Activated CD4-positive, alpha-beta T cell treated with anti-CD3 and anti-CD28 coated beads for 48 hours (primary cell): ENCODE data around the gene ATP6AP1.
"Not testable (repeated sequence)": the region's sequence is repeated elsewhere in the genome, so short reads cannot be mapped to it uniquely, and the experiment has no call there.

Experiments
- DNase-seq: peaks from one replicate; pipeline ENCODE4 v3.0.0-alpha.2; 2020

The ATP6AP1 gene, protein sequence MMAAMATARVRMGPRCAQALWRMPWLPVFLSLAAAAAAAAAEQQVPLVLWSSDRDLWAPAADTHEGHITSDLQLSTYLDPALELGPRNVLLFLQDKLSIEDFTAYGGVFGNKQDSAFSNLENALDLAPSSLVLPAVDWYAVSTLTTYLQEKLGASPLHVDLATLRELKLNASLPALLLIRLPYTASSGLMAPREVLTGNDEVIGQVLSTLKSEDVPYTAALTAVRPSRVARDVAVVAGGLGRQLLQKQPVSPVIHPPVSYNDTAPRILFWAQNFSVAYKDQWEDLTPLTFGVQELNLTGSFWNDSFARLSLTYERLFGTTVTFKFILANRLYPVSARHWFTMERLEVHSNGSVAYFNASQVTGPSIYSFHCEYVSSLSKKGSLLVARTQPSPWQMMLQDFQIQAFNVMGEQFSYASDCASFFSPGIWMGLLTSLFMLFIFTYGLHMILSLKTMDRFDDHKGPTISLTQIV

DNA sequence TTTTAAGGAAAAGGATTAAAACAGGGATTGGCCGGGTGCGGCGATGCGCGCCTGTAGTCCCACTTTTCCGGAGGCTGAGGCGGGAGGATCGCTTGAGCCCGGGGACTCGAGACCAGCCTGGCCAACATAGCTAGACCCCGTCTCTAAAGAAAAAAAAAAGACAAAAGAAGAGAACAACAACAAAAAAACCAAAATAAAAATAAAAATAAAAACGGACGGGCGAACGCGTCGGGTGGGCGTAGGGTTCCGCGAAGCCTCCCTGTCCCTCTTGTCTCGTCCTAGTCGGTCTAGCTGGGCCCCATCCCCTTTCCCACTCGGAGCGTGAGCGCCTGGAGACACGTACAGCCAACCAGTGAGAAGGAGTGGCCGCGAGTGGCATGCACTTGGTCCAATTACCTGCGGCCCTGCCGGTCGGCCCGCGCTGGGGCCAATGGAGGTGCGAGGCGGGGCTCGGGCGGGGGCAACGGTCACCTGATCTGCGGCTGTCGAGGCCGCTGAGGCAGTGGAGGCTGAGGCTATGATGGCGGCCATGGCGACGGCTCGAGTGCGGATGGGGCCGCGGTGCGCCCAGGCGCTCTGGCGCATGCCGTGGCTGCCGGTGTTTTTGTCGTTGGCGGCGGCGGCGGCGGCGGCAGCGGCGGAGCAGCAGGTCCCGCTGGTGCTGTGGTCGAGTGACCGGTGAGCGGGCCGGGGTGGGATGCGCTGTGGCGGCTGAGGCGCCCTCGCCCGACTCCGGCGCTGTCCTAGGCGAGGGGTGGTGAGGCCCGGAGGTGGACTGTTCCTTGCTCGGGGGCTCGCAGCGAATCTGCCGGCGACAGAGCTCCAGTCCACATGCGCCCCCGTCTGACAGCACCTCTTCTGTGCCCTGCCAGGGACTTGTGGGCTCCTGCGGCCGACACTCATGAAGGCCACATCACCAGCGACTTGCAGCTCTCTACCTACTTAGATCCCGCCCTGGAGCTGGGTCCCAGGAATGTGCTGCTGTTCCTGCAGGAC, at the start of gene ATP6AP1:
ATP6AP1 (plus strand) TSS at position 502 of the 996 bp plus-strand sequence; CDS start at position 518, 16 bp downstream.
- peak; percentile 92 for DNase-seq

DNA sequence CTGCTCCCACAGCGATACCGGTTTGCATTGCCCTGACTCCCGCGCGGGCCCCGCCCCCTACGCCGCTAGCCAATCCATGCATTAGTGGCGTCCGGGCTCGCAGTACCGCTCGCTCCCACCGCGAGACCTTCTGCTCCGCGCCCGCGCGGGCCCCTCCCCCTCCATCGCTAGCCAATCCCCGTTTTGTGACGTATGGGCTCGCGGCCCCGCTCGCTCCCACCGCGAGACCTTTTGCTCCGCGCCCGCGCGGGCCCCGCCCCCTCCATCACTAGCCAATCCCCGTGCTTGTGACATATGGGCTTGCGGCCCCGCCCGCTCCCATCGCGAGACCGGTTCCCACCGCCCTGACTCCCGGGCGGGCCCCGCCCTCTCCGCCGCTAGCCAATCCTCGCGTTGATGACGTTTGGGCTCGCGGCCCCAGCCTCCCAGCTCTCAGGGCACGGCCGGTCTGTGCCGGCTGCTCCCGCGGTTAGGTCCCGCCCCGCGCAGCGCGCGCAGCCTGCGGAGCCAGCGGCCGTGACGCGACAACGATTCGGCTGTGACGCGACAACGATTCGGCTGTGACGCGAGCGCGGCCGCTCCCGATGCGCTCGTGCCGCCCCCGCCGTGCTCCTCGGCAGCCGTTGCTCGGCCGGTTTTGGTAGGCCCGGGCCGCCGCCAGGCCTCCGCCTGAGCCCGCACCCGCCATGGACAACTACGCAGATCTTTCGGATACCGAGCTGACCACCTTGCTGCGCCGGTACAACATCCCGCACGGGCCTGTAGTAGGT, 49.5 kb upstream of the ATP6AP1 start, which contains the start of gene EMD:
EMD (plus strand) TSS at position 497 of the 770 bp plus-strand sequence; CDS start at position 687, 190 bp downstream.
- DNase-seq, result peak; percentile 96

DNA sequence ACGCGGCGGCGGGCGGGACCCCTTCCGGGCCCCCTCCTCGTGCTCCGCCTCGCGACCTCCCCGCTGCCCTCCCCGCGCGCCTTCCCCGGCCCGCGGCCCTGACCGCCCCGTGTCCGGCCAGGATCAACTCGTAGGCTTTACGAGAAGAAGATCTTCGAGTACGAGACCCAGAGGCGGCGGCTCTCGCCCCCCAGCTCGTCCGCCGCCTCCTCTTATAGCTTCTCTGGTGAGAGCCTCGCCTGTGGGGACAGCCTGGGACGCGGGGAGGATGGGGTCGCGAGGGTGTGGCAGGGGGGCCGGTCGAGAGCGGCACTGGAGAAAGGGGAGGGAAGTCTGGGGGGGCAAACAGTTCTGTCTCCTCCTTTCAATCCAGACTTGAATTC, 48.9 kb upstream of the ATP6AP1 start:
- DNase-seq, result no peak

DNA sequence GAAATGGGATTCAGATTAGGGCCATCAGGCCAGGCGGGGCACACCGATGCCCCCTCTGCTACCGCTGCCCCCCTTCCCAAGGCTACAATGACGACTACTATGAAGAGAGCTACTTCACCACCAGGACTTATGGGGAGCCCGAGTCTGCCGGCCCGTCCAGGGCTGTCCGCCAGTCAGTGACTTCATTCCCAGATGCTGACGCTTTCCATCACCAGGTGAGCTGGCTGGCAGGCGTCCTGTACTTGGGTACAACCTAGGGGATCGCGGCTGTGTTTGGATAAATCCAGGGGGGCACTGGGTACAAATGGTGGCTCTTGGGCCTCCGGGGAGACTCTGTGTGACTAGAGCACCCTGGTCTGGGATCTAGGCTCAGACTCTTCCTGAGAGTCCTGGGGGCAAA, 48.3 kb upstream of the ATP6AP1 start:
- no peak for DNase-seq

DNA sequence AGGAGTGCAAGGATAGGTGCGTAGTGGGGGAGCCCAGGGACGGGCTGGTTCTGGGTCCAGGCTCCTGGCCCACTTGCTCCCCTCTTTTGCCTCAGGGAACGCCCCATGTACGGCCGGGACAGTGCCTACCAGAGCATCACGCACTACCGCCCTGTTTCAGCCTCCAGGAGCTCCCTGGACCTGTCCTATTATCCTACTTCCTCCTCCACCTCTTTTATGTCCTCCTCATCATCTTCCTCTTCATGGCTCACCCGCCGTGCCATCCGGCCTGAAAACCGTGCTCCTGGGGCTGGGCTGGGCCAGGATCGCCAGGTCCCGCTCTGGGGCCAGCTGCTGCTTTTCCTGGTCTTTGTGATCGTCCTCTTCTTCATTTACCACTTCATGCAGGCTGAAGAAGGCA, 47.7 kb upstream of the ATP6AP1 start:
- DNase-seq, result no peak

DNA sequence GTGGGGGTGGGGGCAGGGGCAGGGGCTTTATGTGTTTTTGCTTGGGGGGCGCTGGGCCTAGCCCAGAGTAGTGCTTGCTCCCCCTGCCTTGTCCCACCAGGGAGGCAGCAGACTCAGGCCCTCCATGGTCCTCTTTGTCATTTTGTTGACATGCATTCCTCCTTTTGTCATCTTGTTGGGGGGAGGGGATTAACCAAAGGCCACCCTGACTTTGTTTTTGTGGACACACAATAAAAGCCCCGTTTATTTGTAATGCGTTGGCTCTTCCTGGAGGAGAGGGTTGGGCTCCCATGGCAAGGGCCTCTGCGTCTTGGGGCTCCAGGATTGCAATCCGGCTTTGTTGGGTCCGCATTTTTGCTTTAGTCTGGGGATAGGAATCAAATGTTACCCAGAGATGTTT, 47.2 kb upstream of the ATP6AP1 start:
- no peak for DNase-seq

DNA sequence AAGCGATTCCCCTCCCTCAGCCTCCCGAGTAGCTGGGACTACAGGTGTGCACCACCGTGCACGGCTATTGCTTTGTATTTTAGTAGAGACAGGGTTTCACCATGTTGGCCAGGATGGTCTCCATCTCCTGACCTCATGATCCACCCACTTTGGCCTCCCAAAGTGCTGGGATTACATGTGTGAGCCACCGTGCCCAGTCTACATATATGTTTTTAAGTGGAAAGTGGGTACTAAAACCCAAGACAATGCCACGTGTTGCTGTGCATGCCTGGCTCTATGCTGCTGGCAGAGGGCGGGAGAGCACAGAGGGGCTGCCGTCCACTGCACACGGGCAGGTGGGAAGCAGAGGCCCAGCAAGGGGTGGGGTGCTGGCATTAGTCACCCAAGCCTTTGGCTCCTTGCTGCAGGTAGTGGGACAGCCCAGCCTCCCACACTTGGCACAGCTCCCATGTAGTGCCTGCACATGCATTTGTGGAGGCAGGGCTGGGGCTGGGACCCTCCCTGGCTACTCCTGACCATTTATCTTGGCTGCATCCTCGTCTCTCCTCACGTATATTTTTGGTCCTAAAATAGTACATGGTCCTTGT, 45.9 kb upstream of the ATP6AP1 start:
- DNase-seq, result no peak

DNA sequence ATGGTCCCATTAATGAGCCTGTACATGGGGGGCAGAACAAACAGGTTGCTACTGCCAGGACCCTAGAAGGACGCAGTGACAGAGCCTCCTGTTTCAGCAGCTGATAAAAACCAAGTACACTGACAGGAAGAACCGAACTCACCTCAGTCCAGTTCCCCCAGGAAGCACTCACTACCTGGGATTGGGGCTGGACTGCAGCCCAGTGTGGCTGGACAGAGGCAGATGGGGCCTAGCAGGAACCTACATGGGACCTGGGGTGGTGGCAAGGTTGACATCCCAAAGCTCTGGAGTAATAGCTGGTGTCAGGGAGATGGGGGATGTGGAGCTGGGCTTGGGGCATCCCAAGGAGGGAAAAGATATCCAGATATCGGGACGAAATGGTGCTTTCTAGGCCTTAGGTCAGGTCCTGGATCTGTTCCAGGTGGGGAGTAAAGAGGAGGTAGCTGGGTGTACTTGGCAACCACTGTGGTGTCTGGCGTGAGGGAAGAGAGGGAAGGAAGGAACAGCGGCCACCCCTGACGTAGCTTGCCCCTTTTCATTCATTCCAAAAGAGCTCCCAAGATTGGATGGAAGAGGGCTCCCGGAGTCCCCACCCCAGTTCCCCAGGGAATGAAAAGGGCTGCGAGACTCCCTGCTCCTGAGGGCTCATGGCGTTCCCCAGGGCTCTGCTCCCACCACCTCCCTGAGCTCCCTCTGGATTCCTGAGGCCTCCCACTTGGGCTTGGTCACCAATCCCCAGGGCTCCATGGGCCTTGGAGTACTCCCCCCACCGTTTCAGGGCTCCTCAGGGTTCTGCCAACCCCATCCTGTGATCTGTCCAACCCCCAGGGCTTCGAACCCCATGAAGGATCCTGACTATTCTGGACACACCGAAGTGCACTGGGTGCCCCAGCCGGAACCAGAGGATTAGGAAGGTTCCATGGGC, 44.9 kb upstream of the ATP6AP1 start:
- no peak for DNase-seq

DNA sequence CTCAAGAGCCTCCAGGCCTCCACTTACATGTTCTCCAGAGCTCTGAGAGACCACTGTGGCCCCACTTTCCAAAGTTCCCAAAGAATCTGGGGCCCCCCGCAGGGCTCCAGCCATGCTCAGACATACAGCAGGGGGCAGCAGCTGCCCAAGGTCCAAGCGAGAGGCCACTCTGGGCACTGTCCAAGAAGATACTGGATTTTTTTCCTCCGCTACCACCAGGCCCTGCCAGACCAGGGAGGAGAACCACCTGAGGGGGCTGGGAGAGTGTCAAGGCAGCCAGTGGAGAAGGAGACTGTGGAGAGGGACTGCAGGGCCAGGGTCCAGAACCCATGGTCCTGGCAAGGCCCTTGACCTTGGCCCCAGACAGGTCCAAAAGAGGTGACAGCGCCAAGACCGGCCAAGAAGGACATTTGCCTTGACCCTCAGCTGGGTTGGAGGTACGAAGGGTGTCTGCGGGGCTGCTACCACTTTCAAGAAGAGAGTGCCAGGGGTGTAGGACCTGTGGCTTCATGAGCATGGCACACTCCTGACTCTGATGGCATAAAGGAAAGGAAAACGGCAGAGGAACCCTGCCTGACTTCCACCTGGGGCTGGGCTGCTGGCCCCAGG, 44.1 kb upstream of the ATP6AP1 start:
- DNase-seq, result no peak

DNA sequence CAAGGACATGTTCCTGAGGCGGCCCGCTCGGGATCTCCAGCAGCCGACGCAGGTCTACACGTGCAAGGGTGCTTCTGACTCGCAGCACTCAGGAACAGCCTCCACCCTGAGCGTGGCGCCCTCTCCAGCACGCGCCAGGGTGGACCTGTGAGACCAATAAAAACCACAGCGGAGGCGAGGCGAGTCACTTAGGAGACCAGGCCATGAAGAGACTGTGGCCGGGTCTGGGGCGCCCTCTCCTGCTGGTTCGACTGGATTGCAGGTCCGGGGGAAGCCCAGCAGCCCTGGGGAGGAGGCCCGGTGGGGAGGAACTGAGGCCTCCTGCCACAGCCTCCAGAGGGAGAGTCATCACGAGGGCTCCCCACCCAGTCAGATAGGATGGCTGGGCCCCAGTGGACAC, 40.4 kb upstream of the ATP6AP1 start:
- not testable (repeated sequence) for DNase-seq

DNA sequence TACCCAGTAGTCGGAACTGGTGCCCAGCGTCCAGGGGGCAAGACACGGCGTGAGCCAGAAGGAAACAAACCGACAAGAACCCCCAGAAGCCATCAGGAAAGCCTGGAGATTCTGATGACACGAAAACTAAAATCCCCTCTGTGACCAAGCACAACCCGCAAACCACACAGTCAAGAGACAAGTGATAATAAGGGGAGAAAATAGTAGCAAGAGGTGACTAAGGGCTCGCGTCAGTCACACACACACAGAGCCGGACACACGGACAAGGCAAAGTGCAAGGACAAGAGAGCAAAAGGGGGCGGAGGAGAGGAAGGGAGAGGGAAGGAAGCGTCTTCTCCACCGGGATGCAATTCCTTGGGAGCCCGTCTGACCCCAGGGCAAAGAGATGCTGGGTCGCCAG, 39.8 kb upstream of the ATP6AP1 start:
- DNase-seq, result not testable (repeated sequence)

DNA sequence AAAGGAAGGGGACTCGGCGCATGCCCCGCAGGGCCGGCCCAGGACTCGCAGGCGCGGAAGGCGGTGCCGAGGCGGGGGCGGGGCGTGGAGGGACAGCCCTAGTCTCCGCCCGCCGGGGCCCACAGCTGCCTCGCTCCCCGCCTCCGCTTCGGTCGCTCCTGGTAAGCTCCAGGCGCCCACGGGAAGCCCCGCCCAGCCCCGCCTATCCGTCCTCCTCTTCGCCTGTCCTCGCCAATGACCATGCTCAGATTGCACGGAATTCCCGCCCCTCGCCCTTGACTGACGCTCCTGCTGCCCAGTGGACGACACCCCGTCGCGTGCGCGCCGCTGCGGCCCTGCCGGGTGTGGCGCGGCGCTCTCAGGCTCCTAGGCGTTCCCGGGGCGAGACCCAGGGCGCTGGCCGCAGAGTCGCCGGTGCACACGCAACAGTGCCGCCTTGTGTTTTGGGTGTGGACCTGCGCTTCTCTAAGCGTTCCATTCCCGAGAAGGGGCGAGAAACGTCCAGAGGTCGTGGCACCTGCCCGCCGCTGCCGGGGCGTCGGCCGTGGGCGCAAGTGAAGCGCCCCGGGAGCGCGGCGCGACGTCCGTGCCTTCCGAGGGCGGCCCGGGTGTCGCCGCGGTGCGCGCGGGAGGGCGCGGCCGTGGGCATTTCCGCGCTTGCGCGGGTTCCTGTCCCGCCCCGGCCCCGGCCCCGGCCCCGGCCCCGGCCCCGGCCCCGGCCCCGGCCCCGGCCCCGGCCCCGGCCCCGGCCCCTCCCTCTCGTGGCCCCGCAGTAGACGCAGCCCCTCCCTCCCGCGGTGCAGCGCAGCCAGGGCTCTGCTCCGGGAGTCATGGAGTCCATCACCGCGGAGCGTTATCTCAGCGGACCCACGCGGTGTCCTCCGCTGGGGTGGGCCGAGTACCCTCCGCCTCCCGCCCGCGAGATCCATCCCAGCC, 38.4 kb upstream of the ATP6AP1 start:
- DNase-seq, result not testable (repeated sequence)

DNA sequence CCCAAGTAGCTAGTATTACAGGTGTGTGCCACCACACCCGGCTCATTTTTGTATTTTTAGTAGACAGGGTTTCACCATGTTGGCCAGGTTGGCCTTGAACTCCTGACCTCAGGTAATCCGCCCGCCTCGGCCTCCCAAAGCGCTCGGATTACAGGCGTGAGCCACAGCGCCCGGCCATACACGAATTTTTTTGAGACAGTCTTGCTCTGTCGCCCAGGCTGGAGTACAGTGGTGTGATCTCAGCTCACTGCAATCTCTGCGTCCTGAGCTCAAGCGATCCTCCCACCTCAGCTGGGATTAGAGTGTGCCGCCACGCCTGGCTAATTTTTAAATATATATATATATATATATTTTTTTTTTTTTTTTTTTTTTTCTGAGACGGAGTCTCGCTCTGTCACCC, 32.1 kb upstream of the ATP6AP1 start:
- DNase-seq, result not testable (repeated sequence)

DNA sequence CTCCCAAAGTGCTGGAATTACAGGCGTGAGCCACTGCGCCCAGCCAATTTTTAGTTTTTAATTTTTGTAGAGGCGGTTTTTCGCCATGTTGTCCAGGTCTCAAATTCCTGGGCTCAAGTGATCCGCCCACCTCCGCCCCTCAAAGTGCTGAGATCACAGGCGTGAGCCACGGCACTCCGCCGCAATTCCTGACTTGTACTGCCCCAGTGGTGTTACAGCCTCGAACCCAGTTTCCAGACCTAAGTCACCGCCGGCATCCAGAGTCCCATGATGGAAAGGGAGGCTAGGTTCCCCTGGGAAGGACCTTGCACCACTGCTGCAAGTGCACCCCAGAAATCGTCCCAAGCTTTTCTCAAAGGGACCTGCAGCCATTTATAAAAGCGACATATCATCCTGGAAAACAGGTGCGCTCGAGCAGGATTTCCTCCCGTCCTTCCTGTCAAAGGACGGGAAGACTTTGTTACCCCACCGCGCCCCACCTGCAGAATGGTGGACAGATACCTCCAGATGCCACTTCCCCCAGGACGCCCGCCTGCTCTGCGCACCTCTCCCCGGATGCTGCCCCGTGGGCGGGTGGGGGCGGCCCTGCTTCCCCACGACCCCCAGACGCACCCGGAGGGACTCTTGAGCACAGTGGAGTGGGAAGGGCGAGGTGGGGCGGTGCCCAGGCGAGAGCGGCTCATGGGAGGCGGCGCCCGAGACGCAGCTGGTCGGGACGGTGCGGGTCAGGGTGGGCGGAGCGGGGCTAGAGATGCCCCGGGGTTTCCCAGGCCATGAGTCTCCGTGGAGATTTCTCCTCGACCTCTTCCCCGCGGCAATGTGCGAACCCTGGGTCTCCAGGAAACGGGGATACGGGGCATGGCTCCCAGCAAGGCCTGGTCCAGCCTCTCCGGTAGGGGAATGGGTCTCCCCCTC, 31.2 kb upstream of the ATP6AP1 start:
- peak; percentile 75 for DNase-seq

DNA sequence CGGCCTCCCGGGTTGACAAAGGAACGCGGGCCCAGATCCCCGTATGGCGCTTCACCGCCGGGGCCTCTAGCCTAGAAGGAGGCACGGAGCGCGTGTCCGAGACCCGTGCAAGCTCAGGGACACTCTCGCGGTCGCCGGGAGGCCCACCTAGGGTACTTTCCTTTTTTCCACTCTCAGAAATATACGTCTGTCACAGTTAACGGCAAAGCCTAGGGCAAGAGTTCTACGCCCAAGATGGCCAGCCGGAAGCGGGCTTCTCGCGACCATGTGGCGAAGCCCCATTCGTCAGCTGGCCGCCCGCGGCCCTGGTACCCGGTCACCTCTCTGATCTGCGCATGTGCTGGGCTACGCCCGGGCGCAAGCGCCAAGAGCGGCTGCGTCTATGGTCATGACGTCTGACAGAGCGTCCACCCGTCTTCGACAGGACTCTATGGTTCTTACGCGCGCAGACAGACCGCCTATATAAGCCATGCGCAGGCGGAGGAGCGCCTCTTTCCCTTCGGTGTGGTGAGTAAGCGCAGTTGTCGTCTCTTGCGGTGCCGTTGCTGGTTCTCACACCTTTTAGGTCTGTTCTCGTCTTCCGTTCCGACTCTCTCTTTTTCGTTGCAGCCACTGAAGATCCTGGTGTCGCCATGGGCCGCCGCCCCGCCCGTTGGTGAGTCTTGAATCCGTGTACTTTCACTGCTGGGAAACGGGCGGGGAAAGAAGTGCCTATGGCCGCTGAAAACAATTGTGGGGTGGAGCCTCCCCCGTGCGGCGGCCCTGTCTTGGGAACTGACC, 30.4 kb upstream of the ATP6AP1 start, which contains the start of gene RPL10:
RPL10 (plus strand) TSS at position 490 of the 780 bp plus-strand sequence; CDS start at position 633, 143 bp downstream.
- peak; percentile 93 for DNase-seq

DNA sequence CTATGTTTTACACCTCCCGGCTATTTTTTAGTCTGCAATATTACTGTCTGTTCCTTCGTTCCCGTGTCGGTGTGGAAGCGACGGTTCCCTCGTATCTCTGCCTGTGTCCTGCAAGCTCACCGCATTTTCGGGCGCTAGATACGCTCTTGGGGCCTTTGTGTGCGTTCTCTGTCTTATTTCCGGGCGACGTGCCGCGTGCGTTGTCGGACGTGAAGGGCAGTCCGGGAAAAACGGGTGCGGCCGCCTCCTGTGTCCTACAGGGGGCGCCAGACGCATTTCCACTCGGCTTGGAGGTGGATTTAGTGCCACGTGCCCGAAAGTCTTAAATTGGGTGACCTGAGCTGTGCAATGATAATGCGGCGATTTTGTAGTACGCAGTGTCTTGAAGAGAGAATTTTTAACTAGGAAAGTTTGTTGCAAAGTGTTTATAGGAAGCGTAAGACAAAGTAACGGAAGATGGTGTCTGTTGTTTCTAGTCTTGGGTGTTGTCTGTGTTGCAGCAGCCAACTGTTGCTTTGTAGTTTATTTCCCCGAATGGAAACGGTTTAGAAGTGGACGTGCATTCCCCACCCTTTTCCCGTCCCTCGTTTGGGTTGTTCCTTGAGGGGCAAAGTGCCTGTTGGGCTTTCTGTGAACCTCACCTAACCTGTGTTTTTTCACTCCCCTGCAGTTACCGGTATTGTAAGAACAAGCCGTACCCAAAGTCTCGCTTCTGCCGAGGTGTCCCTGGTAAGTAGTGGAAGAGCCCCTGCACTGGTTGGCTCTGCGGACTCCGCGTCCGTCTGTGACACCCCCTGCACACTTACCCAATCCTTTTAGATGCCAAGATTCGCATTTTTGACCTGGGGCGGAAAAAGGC, 29.6 kb upstream of the ATP6AP1 start:
- peak; percentile 85 for DNase-seq
